Loucy (cell line): Measurements from ENCODE around the gene METTL4.

ENCODE experiments used
- CTCF ChIP-seq: fragments of 200-600 bp; sonication (generic); conservative IDR thresholded peaks from 2 replicates; pipeline ENCODE4 v1.5.1; 2014; ENCODE audit warnings: mild to moderate bottlenecking, antibody characterized with exemption, low read length
- EZH2phosphoT487 ChIP-seq: fragments of 200-600 bp; IDR thresholded peaks from 2 replicates; pipeline ENCODE4 v1.6.1; 2018; ENCODE audit warnings: antibody characterized with exemption, mild to moderate bottlenecking, moderate library complexity, borderline replicate concordance

DNA sequence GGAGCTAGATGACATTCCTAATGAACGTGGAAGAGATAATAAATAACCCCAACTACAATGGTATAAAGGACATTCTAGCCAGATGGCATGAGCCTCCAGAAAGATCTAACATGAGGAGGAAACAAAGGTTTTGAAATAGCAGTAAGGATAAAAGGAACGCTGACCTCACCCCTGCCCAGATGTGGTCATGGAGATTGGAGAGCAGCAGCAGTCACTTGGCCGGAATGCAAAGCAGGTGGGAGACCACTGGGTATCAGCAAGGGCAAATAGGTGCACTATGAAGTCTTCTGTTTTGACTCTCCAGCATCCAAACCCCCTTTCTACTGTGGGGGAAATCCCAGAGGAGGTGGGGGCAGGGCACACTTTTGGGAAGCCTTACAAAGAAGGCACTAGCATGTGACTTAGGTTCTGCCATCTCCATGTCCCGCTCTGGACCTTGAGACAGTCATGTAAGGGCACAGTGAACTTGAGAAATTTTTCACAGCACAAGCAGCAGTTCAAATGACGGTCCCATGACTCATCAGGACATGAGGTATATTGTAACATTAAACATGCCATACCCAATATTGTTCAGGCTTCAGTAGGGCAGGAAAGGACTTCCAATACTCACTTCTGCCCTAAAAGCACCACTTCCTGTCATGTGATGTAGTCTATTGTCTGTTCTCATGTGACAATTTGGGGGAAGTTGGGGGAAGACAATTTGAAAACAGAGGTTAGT is 55.2 kb downstream of the METTL4 start:
- no peak for TF ChIP-seq CTCF
- TF ChIP-seq EZH2phosphoT487 = no peak
